ENCODE measurements around the gene APOL4.

DNA sequence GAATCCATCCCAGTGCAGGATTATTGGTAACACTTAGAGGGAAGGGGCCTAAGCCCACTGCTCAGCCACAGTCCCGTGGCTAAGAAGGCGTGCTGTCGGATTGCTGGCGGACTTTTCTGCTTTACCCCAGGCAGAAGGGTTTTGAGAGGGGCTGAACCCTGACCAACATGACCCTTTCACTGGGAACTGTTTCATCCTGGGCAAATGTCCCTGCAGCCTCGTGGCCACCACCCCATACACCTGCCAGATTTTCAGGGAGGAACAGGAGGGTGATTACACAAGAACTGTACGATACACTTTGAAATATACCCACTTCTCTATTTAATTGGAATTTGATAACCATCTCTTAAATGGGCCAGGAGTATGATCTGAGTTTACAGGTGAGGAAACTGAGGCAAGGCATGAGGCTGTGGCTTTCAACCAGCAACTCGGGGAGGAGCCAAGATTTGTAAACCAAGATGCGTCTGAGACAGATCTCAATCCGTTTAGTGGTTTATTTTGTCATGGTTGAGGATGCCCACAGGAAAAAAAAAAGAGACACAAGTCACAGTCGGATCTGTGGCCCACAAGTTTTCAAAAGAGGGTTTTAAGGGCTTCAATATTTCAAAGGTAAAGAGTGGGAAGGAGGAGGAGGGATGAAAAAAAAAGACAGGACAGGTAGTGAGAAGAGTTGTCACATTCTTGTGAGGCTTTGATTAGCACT lies 34.9 kb downstream of the APOL4 start:
- no peak for TF ChIP-seq SMAD3 (CRISPR knock-in tag; IDR thresholded peaks at IDR 0.05; ENCODE audit: borderline replicate concordance)
- TF ChIP-seq MXD4 (CRISPR knock-in tag; IDR thresholded peaks at IDR 0.05; ENCODE audit: borderline replicate concordance): no peak
- no peak for TF ChIP-seq CTCF (IDR thresholded peaks at IDR 0.05)
- TF ChIP-seq, protein P1, sequence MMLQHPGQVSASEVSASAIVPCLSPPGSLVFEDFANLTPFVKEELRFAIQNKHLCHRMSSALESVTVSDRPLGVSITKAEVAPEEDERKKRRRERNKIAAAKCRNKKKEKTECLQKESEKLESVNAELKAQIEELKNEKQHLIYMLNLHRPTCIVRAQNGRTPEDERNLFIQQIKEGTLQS (CRISPR knock-in tag; conservative IDR thresholded peaks at IDR 0.05): no peak
- TF ChIP-seq ESRRA (CRISPR knock-in tag; IDR thresholded peaks at IDR 0.05; ENCODE audit: borderline replicate concordance): no peak
- no peak for TF ChIP-seq CBFB (CRISPR knock-in tag; IDR thresholded peaks at IDR 0.05; ENCODE audit: low read depth)

Measured in WTC11 (cell line).